ENCODE results near the gene JMJD1C.

DNA sequence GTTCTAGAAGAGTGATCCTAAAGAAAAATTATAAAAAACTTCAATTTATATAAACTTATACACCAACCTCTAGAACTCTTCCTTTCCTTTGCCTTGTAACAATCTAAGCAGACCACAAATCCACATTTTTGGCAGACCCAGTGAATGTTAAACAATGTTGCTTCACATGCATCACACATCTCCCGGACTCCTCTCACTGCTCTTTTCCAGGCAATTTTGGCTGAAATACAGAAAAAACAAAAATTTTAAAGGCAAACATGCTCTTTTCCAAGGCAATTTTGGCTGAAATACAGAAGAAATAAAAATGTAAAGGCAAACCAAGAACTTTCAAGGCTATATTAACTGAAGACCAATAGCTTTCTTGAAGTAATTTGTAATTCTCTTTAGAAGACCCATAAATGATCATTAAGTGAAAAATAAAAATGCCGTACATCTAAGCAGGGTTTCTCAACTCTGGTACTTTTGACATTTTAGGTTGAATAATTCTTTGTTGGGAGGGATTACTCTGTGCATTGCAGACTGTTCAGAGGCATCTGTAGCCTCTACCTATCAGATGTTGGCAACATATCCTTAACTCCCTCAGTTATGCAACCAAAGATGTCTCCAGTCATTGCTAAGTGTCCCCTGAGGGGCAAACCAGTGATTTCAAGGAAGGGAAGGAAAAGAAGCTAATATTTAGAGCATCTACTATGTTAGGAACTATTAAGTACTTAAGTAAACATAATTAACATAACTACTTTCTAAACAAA, 268.3 kb downstream of the JMJD1C start:
- TF ChIP-seq, protein P1, sequence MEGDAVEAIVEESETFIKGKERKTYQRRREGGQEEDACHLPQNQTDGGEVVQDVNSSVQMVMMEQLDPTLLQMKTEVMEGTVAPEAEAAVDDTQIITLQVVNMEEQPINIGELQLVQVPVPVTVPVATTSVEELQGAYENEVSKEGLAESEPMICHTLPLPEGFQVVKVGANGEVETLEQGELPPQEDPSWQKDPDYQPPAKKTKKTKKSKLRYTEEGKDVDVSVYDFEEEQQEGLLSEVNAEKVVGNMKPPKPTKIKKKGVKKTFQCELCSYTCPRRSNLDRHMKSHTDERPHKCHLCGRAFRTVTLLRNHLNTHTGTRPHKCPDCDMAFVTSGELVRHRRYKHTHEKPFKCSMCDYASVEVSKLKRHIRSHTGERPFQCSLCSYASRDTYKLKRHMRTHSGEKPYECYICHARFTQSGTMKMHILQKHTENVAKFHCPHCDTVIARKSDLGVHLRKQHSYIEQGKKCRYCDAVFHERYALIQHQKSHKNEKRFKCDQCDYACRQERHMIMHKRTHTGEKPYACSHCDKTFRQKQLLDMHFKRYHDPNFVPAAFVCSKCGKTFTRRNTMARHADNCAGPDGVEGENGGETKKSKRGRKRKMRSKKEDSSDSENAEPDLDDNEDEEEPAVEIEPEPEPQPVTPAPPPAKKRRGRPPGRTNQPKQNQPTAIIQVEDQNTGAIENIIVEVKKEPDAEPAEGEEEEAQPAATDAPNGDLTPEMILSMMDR (IDR thresholded peaks at IDR 0.05; ENCODE audit: insufficient read depth, low read length, poor library complexity, severe bottlenecking) = no peak
- no peak for TF ChIP-seq EZH2phosphoT487 (conservative IDR thresholded peaks at IDR 0.05; ENCODE audit: low read length)

Data from SU-DHL-6 (cell line).